Measurements from ENCODE around the gene PPP1R1C. TPM values are rescaled to one million over a fixed set of nuclear protein-coding genes. Genes with fewer than 3 reads are reported as not detected.

Gene PPP1R1C
- total and polyA plus RNA-seq, 10 donors: 0.24 to 0.48 (median 0.32) TPM; not detected in 5

DNA sequence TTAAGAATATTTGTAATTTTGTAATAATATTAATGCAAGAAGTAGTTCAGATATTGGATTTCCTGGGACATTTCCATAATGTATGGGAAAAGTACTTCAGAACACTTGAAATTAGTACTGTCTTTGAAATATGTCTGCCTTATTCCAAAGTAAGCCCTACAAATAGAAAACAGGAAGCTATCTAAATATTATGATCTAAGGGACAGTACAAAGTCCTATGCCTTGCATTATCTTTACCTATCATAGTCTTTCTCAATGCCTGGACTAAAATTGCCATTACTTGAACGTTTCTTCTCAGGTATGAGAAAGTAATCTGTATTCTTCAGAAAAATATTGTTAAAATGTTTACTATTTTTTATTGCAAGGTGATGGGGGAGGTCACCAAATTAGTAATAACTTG, 113.0 kb downstream of the PPP1R1C start:
- TF ChIP-seq POLR2AphosphoS5 (IDR thresholded peaks at IDR 0.05) (no peak), POLR2A (IDR thresholded peaks at IDR 0.05) (no peak)
- TF ChIP-seq, protein P1, sequence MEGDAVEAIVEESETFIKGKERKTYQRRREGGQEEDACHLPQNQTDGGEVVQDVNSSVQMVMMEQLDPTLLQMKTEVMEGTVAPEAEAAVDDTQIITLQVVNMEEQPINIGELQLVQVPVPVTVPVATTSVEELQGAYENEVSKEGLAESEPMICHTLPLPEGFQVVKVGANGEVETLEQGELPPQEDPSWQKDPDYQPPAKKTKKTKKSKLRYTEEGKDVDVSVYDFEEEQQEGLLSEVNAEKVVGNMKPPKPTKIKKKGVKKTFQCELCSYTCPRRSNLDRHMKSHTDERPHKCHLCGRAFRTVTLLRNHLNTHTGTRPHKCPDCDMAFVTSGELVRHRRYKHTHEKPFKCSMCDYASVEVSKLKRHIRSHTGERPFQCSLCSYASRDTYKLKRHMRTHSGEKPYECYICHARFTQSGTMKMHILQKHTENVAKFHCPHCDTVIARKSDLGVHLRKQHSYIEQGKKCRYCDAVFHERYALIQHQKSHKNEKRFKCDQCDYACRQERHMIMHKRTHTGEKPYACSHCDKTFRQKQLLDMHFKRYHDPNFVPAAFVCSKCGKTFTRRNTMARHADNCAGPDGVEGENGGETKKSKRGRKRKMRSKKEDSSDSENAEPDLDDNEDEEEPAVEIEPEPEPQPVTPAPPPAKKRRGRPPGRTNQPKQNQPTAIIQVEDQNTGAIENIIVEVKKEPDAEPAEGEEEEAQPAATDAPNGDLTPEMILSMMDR (IDR thresholded peaks at IDR 0.05 in 8 of 11, conservative IDR thresholded peaks at IDR 0.05 in 3 of 11): no peak
- Histone ChIP-seq H3K27ac (no peak overlapping the region), H3K27me3 (replicated peaks in 1 of 7) (no peaks in the 10 kb centered on the region), H3K4me1 (no peaks in the 10 kb centered on the region), H3K9me3 (peaks cover 0 to under 1% (median 0%) of the 10 kb centered on the region in 8 donors), H3K4me3 (no peak overlapping the region), H3K36me3 (no peaks in the 10 kb centered on the region)
- intact Hi-C loops (cut with DNase I; ENCODE audit: low total_unique reads): no loop called here
- WGBS, 5 donors: 71 to 88% (median 79%) methylated on average over 1 of the region's 1 CpG
- no peak for DNase-seq

DNA sequence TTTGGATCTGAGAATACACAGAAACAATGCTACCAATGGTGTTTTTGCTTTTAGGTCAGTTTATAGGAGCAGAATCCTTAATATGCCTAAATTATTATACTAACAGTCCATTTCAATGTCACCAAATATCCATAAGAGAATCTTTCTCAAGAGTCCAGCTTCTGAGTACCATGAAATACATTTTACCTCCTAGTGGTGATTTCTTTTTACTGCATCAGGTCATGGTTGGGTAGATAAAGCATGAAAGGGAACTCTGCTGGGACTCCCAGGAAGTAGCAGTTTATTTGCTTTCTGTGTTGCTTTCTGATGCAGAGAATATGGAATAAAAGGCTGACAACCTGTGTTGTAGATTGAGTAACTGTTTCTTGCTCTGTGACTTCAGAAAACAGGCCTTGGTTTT, 115.6 kb downstream of the PPP1R1C start:
- Histone ChIP-seq H3K27ac (no peak overlapping the region), H3K27me3 (replicated peaks in 1 of 7) (no peaks in the 10 kb centered on the region), H3K4me3 (no peak overlapping the region), H3K9me3 (no peaks in the 10 kb centered on the region), H3K4me1 (no peaks in the 10 kb centered on the region), H3K36me3 (no peaks in the 10 kb centered on the region)
- intact Hi-C loops (cut with DNase I; ENCODE audit: low total_unique reads): no loop called here
- DNase-seq: no peak
- TF ChIP-seq, protein P1 (IDR thresholded peaks at IDR 0.05 in 8 of 11, conservative IDR thresholded peaks at IDR 0.05 in 3 of 11): no peak

DNA sequence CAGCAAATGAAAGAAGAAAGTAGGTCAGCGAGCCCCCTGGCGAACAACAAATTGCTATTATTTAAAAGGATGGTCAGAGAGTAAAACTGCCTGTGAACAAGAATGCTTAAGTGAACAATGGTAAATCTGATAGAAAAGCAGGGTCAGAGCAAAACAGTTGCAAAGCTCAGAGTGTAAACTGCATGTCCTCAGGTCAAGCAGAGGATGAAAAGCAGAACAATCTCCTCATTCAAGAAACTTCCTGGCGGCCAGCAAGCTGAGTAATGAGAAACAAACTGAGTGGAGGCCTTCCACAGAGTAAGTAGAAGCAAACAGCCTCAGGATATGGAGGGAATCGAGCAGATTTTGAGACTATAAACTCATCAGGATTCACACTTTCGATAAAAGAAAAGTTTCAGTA, 117.9 kb downstream of the PPP1R1C start:
- intact Hi-C loops (cut with DNase I; ENCODE audit: low total_unique reads): no loop called here
- H3K4me1 ChIP-seq: no peaks in the 10 kb centered on the region
- H3K27me3 ChIP-seq (replicated peaks in 1 of 7): no peaks in the 10 kb centered on the region
- no peaks in the 10 kb centered on the region for H3K36me3 ChIP-seq
- H3K9me3 ChIP-seq: no peaks in the 10 kb centered on the region
- no peak overlapping the region for H3K4me3 ChIP-seq
- WGBS, 5 donors: 78 to 86% (median 82%) methylated on average over 5 of the region's 5 CpGs
- H3K27ac ChIP-seq: no peak overlapping the region
- DNase-seq: no peak
- TF ChIP-seq POLR2A (IDR thresholded peaks at IDR 0.05) (no peak), POLR2AphosphoS5 (IDR thresholded peaks at IDR 0.05) (no peak)
- TF ChIP-seq, protein P1 (IDR thresholded peaks at IDR 0.05 in 8 of 11, conservative IDR thresholded peaks at IDR 0.05 in 3 of 11): no peak

DNA sequence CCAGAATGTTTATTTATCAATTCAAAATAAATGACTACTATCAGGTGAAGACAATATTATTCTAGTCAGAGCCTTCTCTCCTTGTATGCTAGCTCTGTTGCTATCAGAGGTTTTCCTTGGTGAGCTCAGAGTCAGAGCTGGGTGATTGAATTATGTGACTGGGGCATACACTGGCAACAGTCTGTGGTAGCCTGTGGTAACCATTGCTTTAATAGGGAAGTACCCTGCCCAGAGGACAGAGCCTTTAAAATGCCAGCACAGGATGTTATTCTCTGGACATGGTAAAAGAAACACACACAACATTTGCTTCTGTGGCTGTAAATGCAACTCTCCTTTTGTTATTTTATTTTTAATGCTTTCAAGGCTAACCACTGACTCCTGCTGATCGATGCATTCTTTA, 124.7 kb downstream of the PPP1R1C start:
- WGBS, 5 donors: 65 to 79% (median 72%) methylated on average over 1 of the region's 1 CpG
- Histone ChIP-seq H3K4me1 (no peaks in the 10 kb centered on the region), H3K36me3 (no peaks in the 10 kb centered on the region), H3K9me3 (no peaks in the 10 kb centered on the region), H3K4me3 (no peak overlapping the region), H3K27me3 (replicated peaks in 1 of 7) (peaks cover 0 to 4% (median 0%) of the 10 kb centered on the region in 7 donors), H3K27ac (no peak overlapping the region)
- intact Hi-C loops (cut with DNase I; ENCODE audit: low total_unique reads): no loop called here
- no peak for DNase-seq
- no peak for TF ChIP-seq POLR2A (IDR thresholded peaks at IDR 0.05)
- TF ChIP-seq, protein P1 (IDR thresholded peaks at IDR 0.05 in 8 of 11, conservative IDR thresholded peaks at IDR 0.05 in 3 of 11): no peak

Measured in spleen (tissue), 11 donors.